Endometrial microvascular endothelial cells (primary cell): ENCODE data around the gene BBX. TPM values are rescaled to one million over a fixed set of nuclear protein-coding genes. Genes with fewer than 3 reads are reported as not detected.

Experiments used
- in situ Hi-C: cut with HindIII; loops from 2 replicates; pipeline ENCODE4 v1.10.0; 2017; ENCODE audit warnings: low sequenced_read_pairs, low pct_unique_long_range_greater_than_20kb; ENCODE audit errors: inconsistent ontology term
- total RNA-seq: library from RNA; depleted of rRNA; stranded (reverse); fragments of >200 nt; gene quantifications from one replicate; pipeline ENCODE4 v1.2.3, GENCODE V29; 2015; ENCODE audit errors: inconsistent ontology term

Gene BBX
- total RNA-seq, 1 donor from 2014 or later: 20.4 TPM

GRCh38 chr3:107765524-107765923, 242.8 kb downstream of the BBX start:
- in situ Hi-C loops: no loop called here

- in situ Hi-C loops: no loop called here
Measured at GRCh38 chr3:107767897-107768605, 245.3 kb downstream of the BBX start.

- in situ Hi-C loops: no loop called here
Measured at GRCh38 chr3:107769882-107770281, 247.1 kb downstream of the BBX start.

GRCh38 chr3:107772016-107772415, 249.3 kb downstream of the BBX start:
- in situ Hi-C loops: no loop called here

GRCh38 chr3:107775974-107776373, 253.2 kb downstream of the BBX start:
- in situ Hi-C loops: no loop called here

- in situ Hi-C loops: no loop called here
Measured at GRCh38 chr3:107781253-107781652, 258.5 kb downstream of the BBX start.

- in situ Hi-C loops: no loop called here
Measured at GRCh38 chr3:107782054-107782453, 259.3 kb downstream of the BBX start.

- in situ Hi-C loops: no loop called here
Measured at GRCh38 chr3:107790612-107791011, 267.9 kb downstream of the BBX start.

- in situ Hi-C loops: no loop called here
Measured at GRCh38 chr3:107791027-107791426, 268.3 kb downstream of the BBX start.

GRCh38 chr3:107791450-107791849, 268.7 kb downstream of the BBX start:
- in situ Hi-C loops: no loop called here

- in situ Hi-C loops: no loop called here
Measured at GRCh38 chr3:107794664-107795443, 272.1 kb downstream of the BBX start.

GRCh38 chr3:107795514-107796094, 272.8 kb downstream of the BBX start:
- in situ Hi-C loops: no loop called here

- in situ Hi-C loops: no loop called here
Measured at GRCh38 chr3:107796791-107797190, 274.0 kb downstream of the BBX start.

- in situ Hi-C loops: no loop called here
Measured at GRCh38 chr3:107797586-107797985, 274.8 kb downstream of the BBX start.

- in situ Hi-C loops: no loop called here
Measured at GRCh38 chr3:107798381-107798780, 275.6 kb downstream of the BBX start.

GRCh38 chr3:107800710-107801109, 277.9 kb downstream of the BBX start:
- in situ Hi-C loops: no loop called here

GRCh38 chr3:107803170-107803569, 280.4 kb downstream of the BBX start:
- in situ Hi-C loops: no loop called here

GRCh38 chr3:107806021-107806420, 283.3 kb downstream of the BBX start:
- in situ Hi-C loops: no loop called here

GRCh38 chr3:107806536-107806935, 283.8 kb downstream of the BBX start:
- in situ Hi-C loops: no loop called here
